Motor neuron (in vitro differentiated cells): ENCODE measurements around the gene NOX5. TPM values are rescaled to one million over a fixed set of nuclear protein-coding genes. Genes with fewer than 3 reads are reported as not detected.
A peak's percentile ranks its signal among the peaks of the same experiment; 100 is the strongest.

Experiments used
- ATAC-seq, 8 experiments: fragments of 200-7000 bp; cut with Tn5 transposase; replicated peaks in 6 of 8; 2 replicates each; pipeline ENCODE4 v1.8.0; 2021; ENCODE audit warnings: mild to moderate bottlenecking in 8 of 8, moderate library complexity in 8 of 8
- H3K27ac ChIP-seq, 2 donors: fragments of 250-450 bp; sonication (Bioruptor Pico); 2 replicates each; pipeline ENCODE4 v1.9.0; 2021; ENCODE audit warnings: antibody characterized with exemption in 2 of 2, mild to moderate bottlenecking in 2 of 2, moderate library complexity in 1 of 2
- H3K4me1 ChIP-seq, 2 donors: fragments of 250-450 bp; sonication (Bioruptor Pico); replicated peaks in 1 of 2; 2 replicates each; pipeline ENCODE4 v1.6.1; 2021; ENCODE audit warnings: antibody characterized with exemption in 2 of 2, mild to moderate bottlenecking in 2 of 2, moderate library complexity in 1 of 2
- H3K4me3 ChIP-seq, 5 donors: fragments of 250-450 bp; sonication (Bioruptor Pico); 2 replicates each; pipeline ENCODE4 v1.9.0; 2021; ENCODE audit warnings: antibody characterized with exemption in 5 of 5, mild to moderate bottlenecking in 5 of 5, moderate library complexity in 4 of 5
- WGBS, 10 experiments: fragments of 450-650 bp; shearing (Covaris generic); methylation state at CpG; one replicate each; pipeline ENCODE4 v1.0.0; 2022; 5-methylcytosine and 5-hydroxymethylcytosine counted together
- in situ Hi-C, 9 experiments: fragments of 400-800 bp; cut with MboI; loops; one replicate each; pipeline ENCODE4 v1.15.0; 2021; ENCODE audit warnings: low sequenced_read_pairs in 9 of 9, low pct_unique_long_range_greater_than_20kb in 2 of 9; ENCODE audit not compliant: unreplicated experiment in 9 of 9
- total RNA-seq, 8 experiments: library from RNA; unstranded; fragments of 300-600 nt; gene quantifications; 2 replicates each; pipeline versions ENCODE4 v1.2.3 to v1.2.4, GENCODE V29; 2022

The NOX5 gene
- total RNA-seq, 8 experiments from 2014 or later: under 0.01 to 2.2 (median 0.17) TPM

- H3K4me1 ChIP-seq: peaks cover 6 to 10% of the 10 kb centered on the region in 2 donors
These were observed 78.6 kb downstream of the NOX5 start for GRCh38 chr15:69093127-69093526.

GRCh38 chr15:69093614-69094013, 79.1 kb downstream of the NOX5 start:
- Histone ChIP-seq H3K4me3 (no peak overlapping the region), H3K27ac (no peak overlapping the region), H3K4me1 (peaks cover 6 to 15% of the 10 kb centered on the region in 2 donors)
- ATAC-seq: no peak
- in situ Hi-C loops: no loop called here

More at GRCh38 chr15:69093127-69093526, 78.6 kb downstream of the NOX5 start:
- Histone ChIP-seq H3K27ac (no peak overlapping the region), H3K4me3 (no peak overlapping the region)
- in situ Hi-C loops: no loop called here
- WGBS, 10 experiments: 50 to 100% (median 80%) methylated on average over 1 of the region's 4 CpGs; no CpG with 5 or more reads in 3 of the 10 experiments
- ATAC-seq: peak in 3 of 8 experiments; percentile 7 to 54 (median 20)

- WGBS, 10 experiments: 43 to 100% (median 60%) methylated on average over 1 to 4 of the region's 8 CpGs; no CpG with 5 or more reads in 5 of the 10 experiments
- Histone ChIP-seq H3K4me1 (peaks cover 6 to 18% of the 10 kb centered on the region in 2 donors), H3K4me3 (no peak overlapping the region), H3K27ac (no peak overlapping the region)
- peak in 2 of 8 experiments; percentile 39 to 58 for ATAC-seq
- in situ Hi-C loops: no loop called here
These were observed 79.8 kb downstream of the NOX5 start for GRCh38 chr15:69094124-69094921.

GRCh38 chr15:69095274-69095673, 80.8 kb downstream of the NOX5 start:
- Histone ChIP-seq H3K4me3 (no peak overlapping the region), H3K27ac (no peak overlapping the region), H3K4me1 (peaks cover 2 to 12% of the 10 kb centered on the region in 2 donors)
- WGBS, 10 experiments: 88 to 100% (median 100%) methylated on average over 1 of the region's 1 CpG; no CpG with 5 or more reads in 5 of the 10 experiments
- no peak for ATAC-seq
- in situ Hi-C loops: no loop called here

GRCh38 chr15:69096196-69096595, 81.7 kb downstream of the NOX5 start:
- H3K27ac ChIP-seq: no peak overlapping the region
- in situ Hi-C loops: no loop called here
- no peak overlapping the region for H3K4me3 ChIP-seq
- peak in 1 of 8 experiments; percentile 27 for ATAC-seq
- WGBS, 10 experiments: 0 to 60% (median 30%) methylated on average over 1 of the region's 2 CpGs; no CpG with 5 or more reads in 6 of the 10 experiments
- H3K4me1 ChIP-seq: peaks cover 5 to 20% of the 10 kb centered on the region in 2 donors

GRCh38 chr15:69096626-69097025, 82.1 kb downstream of the NOX5 start:
- H3K4me3 ChIP-seq: no peak overlapping the region
- peaks cover 9 to 24% of the 10 kb centered on the region in 2 donors for H3K4me1 ChIP-seq
- WGBS, 10 experiments: 40 to 93% (median 80%) methylated on average over 1 to 2 of the region's 2 CpGs; no CpG with 5 or more reads in 3 of the 10 experiments
- ATAC-seq: no peak
- no peak overlapping the region for H3K27ac ChIP-seq
- in situ Hi-C loops: no loop called here

- Histone ChIP-seq H3K4me3 (no peak overlapping the region), H3K27ac (no peak overlapping the region), H3K4me1 (peaks cover 11 to 36% of the 10 kb centered on the region in 2 donors)
- WGBS, 10 experiments: 48 to 100% (median 70%) methylated on average over 1 to 6 of the region's 7 CpGs; no CpG with 5 or more reads in 3 of the 10 experiments
- in situ Hi-C loops: no loop called here
- ATAC-seq: peak in 3 of 8 experiments; percentile 16 to 45 (median 39)
These were observed 84.3 kb downstream of the NOX5 start for GRCh38 chr15:69098771-69099170.

GRCh38 chr15:69099941-69100340, 85.4 kb downstream of the NOX5 start:
- peaks cover 16 to 42% of the 10 kb centered on the region in 2 donors for H3K4me1 ChIP-seq
- no peak overlapping the region for H3K27ac ChIP-seq
- ATAC-seq: peak in 2 of 8 experiments; percentile 35 to 40
- WGBS, 10 experiments: 15 to 100% (median 55%) methylated on average over 1 to 5 of the region's 5 CpGs
- in situ Hi-C loops: no loop called here
- no peak overlapping the region for H3K4me3 ChIP-seq

- peak in 3 of 8 experiments; percentile 6 to 49 (median 24) for ATAC-seq
- WGBS, 10 experiments: 10 to 100% (median 60%) methylated on average over 1 to 2 of the region's 2 CpGs; no CpG with 5 or more reads in 3 of the 10 experiments
- H3K27ac ChIP-seq: no peak overlapping the region
- peaks cover 16 to 46% of the 10 kb centered on the region in 2 donors for H3K4me1 ChIP-seq
- H3K4me3 ChIP-seq: no peak overlapping the region
- in situ Hi-C loops: no loop called here
These were observed 86.3 kb downstream of the NOX5 start for GRCh38 chr15:69100821-69101220.

GRCh38 chr15:69104050-69104750, 89.7 kb downstream of the NOX5 start:
- H3K27ac ChIP-seq: no peak overlapping the region
- H3K4me3 ChIP-seq: no peak overlapping the region
- peak in 5 of 8 experiments; percentile 28 to 72 (median 65) for ATAC-seq
- H3K4me1 ChIP-seq: peaks cover 16 to 38% of the 10 kb centered on the region in 2 donors
- 40 to 79% (median 64%) methylated on average over 1 to 10 of the region's 12 CpGs for WGBS, 10 experiments
- in situ Hi-C loops: no loop called here

GRCh38 chr15:69105451-69105985, 91.0 kb downstream of the NOX5 start:
- 53 to 100% (median 83%) methylated on average over 1 to 3 of the region's 3 CpGs for WGBS, 10 experiments
- H3K4me1 ChIP-seq: peaks cover 16 to 37% of the 10 kb centered on the region in 2 donors
- no peak overlapping the region for H3K4me3 ChIP-seq
- in situ Hi-C loops: no loop called here
- no peak overlapping the region for H3K27ac ChIP-seq
- ATAC-seq: no peak

GRCh38 chr15:69107025-69107620, 92.6 kb downstream of the NOX5 start:
- no peak overlapping the region for H3K4me3 ChIP-seq
- H3K27ac ChIP-seq: no peak overlapping the region
- 17 to 100% (median 84%) methylated on average over 1 to 4 of the region's 4 CpGs for WGBS, 10 experiments
- in situ Hi-C loops: no loop called here
- peaks cover 9 to 21% of the 10 kb centered on the region in 2 donors for H3K4me1 ChIP-seq
- ATAC-seq: no peak
